Activated CD4-positive, CD25-positive, alpha-beta regulatory T cell treated with anti-CD3 and anti-CD28 coated beads, Interleukin-2, amount 50 U/mL, for 16 hours (primary cell): ENCODE results near the gene GPSM1.
"Not testable (repeated sequence)": the region's sequence is repeated elsewhere in the genome, so short reads cannot be mapped to it uniquely, and the experiment has no call there.

Experiments
- DNase-seq: peaks from one replicate; pipeline ENCODE4 v3.0.0-alpha.2; 2020; ENCODE audit warnings: low read depth, low spot score

Gene GPSM1

GRCh38 chr9:136344544-136345280 is 17.4 kb downstream of the GPSM1 start:
- no peak for DNase-seq

- DNase-seq, result no peak
Measured at GRCh38 chr9:136345281-136346156, 18.2 kb downstream of the GPSM1 start.

DNA sequence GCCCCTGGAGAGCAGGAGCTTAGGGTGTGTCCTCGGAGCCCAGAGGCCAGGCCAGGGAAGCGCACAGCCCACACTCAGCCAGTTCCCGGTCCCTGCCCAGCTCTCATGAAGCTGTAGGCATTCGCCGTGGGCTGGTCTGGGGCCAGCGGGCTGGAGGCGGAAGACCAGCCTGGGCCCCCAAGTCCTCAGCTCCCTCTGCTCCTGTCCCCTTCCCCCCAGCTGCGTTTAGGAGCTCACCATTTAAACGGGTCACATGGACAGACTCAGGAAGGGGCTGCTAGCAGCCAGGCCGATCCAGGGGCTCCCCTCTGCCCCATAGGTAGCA is 18.8 kb downstream of the GPSM1 start:
- DNase-seq, result no peak

GRCh38 chr9:136346927-136347465 is 19.7 kb downstream of the GPSM1 start:
- DNase-seq, result no peak

DNA sequence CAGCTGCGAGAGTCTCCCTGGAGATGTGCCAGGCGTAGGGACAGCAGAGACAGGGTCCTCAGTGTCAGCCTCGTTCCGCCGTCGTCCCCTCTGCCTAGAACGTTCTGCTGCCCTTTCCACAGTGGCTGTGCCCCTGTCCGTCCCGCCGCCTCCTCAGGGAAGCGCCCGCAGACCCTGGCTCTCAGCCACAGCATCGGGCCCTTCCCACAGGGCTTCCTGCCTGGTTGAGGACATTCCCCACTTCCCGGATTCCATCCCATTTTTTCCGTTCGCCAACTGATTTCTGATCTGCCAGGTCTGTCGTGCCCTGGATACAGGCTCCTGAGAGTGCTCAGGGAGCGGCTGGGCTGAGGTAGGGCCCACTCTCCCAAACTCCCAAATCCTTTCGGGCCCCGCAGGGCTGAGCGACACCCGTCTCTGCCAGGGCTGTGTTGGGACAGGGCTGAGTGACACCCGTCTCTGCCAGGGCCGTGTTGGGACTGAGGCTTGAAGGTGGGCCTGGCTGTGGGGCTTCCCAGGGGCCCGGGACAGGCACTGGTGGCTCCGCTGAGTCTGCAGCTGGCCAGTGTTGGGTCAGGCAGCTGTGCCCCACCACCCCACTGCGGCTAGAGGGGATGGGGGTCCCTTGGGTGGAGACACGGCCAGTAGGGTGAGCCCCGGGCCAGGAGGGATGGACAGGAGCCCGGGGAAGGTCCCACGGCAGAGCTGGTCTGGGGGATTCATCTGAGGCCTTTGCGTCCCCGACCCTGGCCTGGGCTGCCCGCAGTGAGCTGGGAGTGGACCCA is 20.3 kb downstream of the GPSM1 start:
- no peak for DNase-seq

GRCh38 chr9:136348691-136349090 is 21.4 kb downstream of the GPSM1 start:
- no peak for DNase-seq

DNA sequence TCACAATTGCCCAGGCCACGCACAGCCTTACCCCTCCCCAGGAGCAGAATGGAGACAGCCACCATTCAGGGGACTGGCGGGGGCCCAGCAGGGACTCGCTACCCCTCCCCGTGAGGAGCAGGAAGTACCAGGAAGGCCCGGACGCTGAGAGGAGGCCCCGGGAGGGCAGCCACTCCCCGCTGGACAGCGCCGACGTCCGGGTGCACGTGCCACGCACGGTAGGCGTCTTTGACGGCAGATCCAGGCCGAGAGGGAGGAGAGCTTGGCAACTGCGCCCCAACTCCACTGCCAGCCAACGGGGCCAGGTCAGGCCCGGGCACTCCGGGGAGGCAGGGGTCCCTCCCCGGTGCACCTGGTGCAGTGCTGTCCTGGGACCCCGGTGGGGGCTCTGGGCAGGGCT is 22.2 kb downstream of the GPSM1 start:
- no peak for DNase-seq

- no peak for DNase-seq
Measured at GRCh38 chr9:136351252-136351800, 24.0 kb downstream of the GPSM1 start.

- DNase-seq, result not testable (repeated sequence)
Measured at GRCh38 chr9:136351868-136352267, 24.5 kb downstream of the GPSM1 start.

DNA sequence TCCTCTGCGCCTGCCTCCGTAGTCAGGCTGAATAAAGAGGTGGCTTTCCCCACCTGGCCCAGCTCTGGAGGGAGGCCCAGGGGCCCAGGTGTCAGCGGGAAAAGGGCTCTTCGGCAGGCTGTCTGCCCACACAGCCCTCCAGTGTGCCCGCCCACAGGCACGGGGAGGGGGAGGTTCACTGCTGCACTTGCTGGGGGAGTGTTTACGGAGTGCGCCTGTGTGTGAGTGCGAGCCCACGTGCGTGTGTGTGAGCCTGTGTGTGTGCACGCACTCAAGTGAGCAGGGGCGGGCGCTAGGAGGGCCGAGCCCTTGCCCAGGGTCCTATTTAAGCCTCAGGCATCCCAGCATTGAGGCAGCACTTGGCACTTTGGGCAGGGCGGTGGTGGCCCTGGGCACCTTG is 25.3 kb downstream of the GPSM1 start:
- no peak for DNase-seq

GRCh38 chr9:136353088-136353487 is 25.7 kb downstream of the GPSM1 start:
- DNase-seq, result no peak

DNA sequence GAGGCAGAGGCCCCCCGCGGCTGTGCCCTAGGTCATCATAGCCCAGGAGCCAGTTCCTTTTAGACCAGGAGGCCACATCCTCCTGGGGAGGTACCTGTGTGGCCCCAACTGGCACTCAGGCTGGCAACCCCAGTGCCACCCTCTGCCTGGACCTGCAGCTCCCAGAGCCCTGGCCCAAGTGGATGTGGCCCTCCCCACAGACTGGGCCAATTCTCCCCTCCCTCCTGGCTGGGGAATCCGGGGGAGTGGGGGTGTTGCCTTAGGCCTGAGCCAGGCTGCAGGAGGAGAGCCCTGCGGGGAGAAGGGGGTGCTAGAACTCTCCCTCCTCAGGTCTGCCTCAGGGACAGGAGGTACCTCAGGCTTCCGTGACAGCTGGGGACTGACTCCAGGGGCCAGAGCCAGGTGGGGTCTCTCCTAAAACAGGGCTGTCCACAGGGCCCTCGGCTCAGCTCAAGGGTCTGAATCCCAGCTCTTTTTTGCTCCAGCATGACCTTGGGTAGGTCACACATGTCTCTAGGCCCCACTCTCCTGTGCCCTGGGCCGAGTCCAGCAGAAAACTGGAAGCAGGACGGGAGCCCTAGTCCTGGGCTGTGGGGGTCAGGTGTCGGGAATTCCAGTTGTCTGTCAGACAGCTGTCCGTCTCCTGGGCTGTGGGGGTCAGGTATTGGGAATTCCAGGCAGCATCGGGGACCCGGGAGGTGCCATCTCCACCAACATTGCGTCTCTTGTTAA is 26.6 kb downstream of the GPSM1 start:
- DNase-seq, result no peak

DNA sequence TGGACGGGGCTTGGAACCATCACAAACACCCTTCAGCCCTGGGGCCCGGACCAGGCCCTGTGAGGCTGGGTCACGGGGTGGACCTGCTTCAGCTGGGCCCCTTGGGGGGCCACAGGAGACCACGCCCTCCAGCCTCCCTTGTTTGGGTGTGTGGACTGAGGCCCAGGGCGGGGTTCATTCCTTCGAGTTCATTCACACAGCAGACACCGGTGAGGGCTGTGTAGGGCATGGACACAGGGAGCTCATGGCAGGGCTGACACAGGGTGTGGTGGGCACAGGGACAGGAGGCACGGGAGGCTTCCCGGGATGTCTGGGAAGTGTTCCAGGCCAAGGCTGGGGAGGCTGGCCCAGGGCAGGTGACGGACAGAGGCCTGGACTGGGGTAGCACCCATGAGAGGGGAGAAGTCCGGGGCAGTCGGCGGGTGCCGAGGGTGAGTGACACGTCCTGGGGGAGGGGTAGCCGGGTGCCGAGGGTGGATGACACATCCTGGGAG is 27.3 kb downstream of the GPSM1 start:
- DNase-seq, result no peak

- no peak for DNase-seq
Measured at GRCh38 chr9:136355616-136356557, 28.5 kb downstream of the GPSM1 start.

DNA sequence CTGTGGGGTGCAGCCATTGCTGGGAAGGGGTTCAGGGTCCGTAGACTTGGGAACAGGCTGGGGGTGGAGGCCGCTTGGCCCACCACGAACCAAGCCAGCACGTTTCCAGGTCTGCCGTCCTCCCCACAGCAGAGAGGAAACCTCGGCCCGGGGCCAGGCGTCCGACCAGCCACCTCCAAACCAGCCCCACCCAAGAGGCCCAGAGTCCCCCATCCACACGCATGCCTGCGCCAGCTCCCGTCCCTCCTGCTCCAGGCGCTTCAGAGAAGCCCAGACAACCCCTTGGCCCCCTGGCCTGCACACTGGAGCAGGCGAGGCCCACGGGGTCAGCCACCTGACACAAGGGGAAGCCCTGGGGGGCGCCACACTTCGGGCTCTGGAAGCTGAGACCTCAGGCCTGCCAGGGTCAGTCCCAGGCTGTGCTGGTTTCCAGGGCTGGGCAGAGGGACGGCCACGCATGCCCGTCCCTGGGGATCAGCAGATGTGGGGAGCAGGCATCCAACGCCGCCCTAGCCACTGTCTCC is 29.9 kb downstream of the GPSM1 start:
- DNase-seq, result no peak

DNA sequence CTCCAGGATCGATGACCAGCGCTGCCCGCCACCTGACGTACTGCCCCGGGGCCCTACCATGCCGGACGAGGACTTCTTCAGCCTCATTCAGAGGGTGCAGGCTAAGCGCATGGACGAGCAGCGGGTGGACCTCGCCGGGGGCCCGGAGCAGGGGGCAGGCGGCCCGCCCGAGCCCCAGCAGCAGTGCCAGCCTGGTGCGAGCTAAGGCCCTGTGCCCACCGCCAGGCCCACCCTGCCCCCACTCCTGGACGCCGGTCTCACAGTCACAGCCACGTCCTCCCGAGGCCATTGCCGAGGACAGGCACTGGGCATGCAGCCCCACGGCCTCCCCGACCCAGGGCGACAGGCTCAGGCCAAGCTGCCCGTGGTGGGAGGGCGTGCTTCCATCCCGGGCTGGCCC is 30.7 kb downstream of the GPSM1 start:
- no peak for DNase-seq

DNA sequence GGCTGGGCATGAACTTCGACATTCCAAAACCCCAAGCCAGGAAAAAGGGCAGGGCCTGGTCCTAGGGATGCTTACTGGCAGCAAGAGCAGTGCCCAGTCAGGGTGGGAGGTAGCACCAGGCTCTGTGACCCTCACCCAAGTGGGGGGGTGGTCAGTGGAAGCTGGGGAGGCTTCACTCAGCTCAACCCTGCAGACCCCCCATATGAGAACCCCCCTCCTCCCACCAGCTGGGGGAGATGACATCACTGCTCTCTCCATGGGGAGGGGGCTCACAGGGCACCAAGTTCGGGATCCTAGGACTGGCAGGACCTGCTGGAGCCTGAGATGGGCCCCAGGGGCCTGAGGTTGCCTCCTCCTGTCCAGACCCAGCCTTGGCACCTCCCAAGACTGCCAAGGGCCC is 31.5 kb downstream of the GPSM1 start:
- DNase-seq, result no peak

DNA sequence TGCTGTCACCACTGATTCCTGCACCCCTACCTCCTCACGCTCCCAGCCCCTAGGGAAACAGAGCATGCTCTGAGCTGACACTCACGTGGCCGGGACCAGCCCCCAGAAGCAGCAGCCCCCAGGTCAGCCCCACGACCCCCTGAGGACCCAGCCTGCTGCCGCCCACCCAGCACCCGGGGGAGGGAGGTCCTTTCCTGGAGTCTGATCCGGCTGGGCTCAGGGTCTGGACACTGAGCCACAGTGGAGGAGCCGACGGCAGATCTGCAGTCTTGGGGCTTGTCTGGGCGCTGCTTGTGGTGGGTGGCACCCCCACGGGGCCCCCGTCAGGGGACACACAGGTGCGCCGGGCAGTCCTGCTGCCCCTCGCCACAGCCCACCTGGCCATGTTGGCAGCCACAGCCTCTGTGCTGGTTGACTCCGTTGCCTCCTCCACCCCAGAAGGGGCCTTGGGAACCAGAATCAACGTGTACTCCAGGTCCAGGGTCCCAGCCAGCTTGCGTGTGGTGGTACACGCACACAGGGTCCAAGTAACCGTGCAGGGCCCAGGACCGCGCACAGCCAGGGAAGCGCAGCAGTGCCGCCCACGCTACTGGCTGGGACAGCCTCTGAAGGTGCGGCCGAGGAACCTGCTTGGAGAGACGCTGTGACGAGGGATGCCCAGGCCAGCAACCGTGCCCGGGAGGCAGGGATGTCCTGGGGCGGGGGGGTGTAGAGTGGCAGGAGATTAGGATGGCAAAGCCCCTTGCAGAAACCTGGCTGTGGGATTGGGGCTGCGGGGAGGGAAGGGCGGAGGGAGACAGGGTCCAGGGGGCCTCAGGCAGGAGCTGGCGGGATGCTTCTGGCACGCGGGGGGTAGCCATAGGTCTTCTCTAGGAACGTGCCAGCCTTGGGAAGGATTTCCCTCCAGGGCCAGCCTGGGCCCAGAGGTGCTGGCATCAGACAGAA is 32.7 kb downstream of the GPSM1 start:
- DNase-seq, result no peak
